ENCODE results near the gene PPIL6. TPM values are rescaled to one million over a fixed set of nuclear protein-coding genes. Genes with fewer than 3 reads are reported as not detected.

Gene PPIL6
- total RNA-seq, 1 donor from 2014 or later = 0.11 TPM

DNA sequence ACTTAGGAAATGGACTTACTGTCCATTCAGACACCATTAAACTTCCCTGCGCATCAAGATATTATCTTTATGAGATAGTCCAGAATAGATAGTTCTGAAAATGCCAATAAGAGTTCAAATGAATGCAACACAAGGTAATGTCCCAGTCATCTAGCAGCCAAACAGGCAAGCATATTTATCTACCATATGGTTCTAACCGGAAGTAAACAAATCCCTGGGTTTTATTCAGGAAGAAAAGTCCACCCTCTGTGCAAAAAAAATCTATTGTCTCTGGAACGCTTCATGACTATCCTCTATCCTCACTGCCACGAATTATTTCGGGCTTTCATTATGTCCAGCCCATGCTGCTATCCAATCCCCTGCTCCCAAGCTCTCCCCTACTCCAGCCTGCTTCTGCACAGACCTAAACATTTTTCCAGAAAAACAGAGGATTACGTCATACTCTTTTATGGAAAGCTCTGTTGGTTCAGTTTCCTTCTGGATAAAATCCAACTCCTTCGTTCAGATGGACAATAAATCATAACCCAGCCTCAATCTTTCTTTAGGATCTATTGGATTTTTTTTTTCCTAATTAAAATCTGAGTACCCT lies 11.4 kb downstream of the PPIL6 start:
- no peaks in the 10 kb centered on the region for H3K36me3 ChIP-seq
- intact Hi-C loops (cut with DNase I) = no loop called here
- H3K27me3 ChIP-seq = no peaks in the 10 kb centered on the region
- H3K4me1 ChIP-seq = peaks cover 0 to 3% of the 10 kb centered on the region in 2 donors
- DNase-seq (ENCODE audit: low spot score in 2 of 2) = no peak
- H3K27ac ChIP-seq = no peak overlapping the region
- TF ChIP-seq, protein P1, sequence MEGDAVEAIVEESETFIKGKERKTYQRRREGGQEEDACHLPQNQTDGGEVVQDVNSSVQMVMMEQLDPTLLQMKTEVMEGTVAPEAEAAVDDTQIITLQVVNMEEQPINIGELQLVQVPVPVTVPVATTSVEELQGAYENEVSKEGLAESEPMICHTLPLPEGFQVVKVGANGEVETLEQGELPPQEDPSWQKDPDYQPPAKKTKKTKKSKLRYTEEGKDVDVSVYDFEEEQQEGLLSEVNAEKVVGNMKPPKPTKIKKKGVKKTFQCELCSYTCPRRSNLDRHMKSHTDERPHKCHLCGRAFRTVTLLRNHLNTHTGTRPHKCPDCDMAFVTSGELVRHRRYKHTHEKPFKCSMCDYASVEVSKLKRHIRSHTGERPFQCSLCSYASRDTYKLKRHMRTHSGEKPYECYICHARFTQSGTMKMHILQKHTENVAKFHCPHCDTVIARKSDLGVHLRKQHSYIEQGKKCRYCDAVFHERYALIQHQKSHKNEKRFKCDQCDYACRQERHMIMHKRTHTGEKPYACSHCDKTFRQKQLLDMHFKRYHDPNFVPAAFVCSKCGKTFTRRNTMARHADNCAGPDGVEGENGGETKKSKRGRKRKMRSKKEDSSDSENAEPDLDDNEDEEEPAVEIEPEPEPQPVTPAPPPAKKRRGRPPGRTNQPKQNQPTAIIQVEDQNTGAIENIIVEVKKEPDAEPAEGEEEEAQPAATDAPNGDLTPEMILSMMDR (IDR thresholded peaks at IDR 0.05) = no peak
- H3K4me3 ChIP-seq = no peak overlapping the region
- H3K9me3 ChIP-seq = no peaks in the 10 kb centered on the region

DNA sequence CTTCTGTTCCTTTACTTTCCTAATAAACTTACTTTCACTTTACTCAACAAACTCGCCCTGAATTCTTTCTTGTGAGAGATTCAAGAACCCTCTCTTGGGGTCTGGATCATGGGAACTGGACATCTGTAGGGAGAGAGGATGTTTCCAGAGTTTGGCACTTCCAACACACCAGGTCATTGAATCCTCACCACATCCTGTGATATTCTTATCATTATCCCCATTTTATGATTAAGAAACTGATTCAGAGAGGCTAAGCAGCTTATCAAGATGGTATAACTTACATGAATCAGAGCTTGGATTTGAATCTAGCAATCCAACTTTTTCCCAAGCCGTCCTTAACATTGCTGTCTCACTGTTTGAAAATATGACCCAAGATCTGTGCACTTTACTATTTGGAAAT lies 15.5 kb downstream of the PPIL6 start:
- intact Hi-C loops (cut with DNase I) = no loop called here
- Histone ChIP-seq H3K27me3 (no peaks in the 10 kb centered on the region), H3K36me3 (no peaks in the 10 kb centered on the region), H3K27ac (no peak overlapping the region), H3K9me3 (no peaks in the 10 kb centered on the region), H3K4me1 (peaks cover 0 to 3% of the 10 kb centered on the region in 2 donors), H3K4me3 (no peak overlapping the region)
- DNase-seq (ENCODE audit: low spot score in 2 of 2) = no peak
- TF ChIP-seq, protein P1 (IDR thresholded peaks at IDR 0.05) = no peak

DNA sequence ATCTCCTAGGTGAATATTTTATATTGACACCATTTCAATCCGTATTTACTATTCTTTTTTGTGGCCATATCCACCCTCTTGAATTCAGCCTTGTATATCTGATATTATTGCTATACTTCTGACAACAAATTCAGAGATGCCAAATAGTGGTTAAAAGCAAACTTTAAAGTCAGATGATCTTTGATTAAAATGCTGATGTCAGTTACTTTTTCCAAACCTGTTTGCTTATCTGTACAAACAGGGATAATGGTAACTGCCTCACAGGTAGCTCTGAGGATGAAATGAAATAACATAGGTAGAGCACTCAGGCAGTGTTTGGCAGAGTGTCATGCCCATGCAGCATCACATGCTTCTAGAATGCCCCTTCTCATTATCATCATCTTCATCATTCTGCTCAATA lies 19.2 kb downstream of the PPIL6 start:
- H3K9me3 ChIP-seq = no peaks in the 10 kb centered on the region
- DNase-seq (ENCODE audit: low spot score in 2 of 2) = no peak
- no peak overlapping the region for H3K27ac ChIP-seq
- H3K27me3 ChIP-seq = no peaks in the 10 kb centered on the region
- no peak overlapping the region for H3K4me3 ChIP-seq
- H3K4me1 ChIP-seq = no peaks in the 10 kb centered on the region
- no peaks in the 10 kb centered on the region for H3K36me3 ChIP-seq
- intact Hi-C loops (cut with DNase I) = no loop called here
- TF ChIP-seq, protein P1 (IDR thresholded peaks at IDR 0.05) = no peak

DNA sequence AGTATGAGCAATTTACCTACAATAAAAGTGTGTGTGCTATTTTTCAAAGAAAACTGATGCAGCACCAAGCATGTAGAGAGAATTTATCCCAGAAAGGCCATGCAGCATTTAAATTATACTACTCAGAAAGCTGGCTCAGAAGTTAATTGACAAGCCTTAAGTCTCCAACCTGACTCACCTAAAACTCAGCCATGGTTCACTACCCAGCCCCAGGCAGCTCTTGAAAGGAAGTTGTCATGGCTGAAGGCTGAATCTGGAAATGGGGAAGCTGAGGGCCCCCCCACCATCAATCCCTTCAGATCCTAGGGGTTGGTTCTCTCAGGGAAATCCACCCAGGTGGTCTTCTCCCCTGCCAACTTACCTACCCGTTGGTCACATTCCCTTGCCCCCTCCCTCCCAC lies 19.7 kb downstream of the PPIL6 start:
- Histone ChIP-seq H3K9me3 (no peaks in the 10 kb centered on the region), H3K27ac (no peak overlapping the region), H3K36me3 (no peaks in the 10 kb centered on the region), H3K4me3 (no peak overlapping the region), H3K4me1 (no peaks in the 10 kb centered on the region), H3K27me3 (no peaks in the 10 kb centered on the region)
- intact Hi-C loops (cut with DNase I) = no loop called here
- no peak for DNase-seq (ENCODE audit: low spot score in 2 of 2)
- TF ChIP-seq, protein P1 (IDR thresholded peaks at IDR 0.05) = no peak

DNA sequence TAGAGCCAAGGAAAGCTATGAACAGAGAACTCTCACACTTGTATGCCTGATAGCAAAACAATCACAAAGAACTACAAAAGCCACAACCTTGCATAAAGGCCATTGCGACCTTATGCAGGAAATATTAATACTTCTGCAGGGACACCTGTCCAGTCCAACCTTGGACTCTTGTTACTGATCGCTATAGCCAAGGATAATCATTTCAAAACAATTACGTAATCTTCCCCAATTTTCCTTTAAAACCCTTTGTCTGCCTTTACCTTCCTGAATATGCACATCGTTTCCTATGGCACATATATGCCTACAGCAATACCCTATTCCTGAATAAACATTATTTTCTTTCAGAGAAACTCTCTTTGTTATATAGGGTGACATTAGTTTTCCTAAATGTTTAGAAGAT lies 22.8 kb downstream of the PPIL6 start:
- intact Hi-C loops (cut with DNase I) = no loop called here
- DNase-seq (ENCODE audit: low spot score in 2 of 2) = no peak
- Histone ChIP-seq H3K9me3 (no peaks in the 10 kb centered on the region), H3K36me3 (no peaks in the 10 kb centered on the region), H3K4me3 (no peak overlapping the region), H3K27me3 (no peaks in the 10 kb centered on the region), H3K4me1 (no peaks in the 10 kb centered on the region), H3K27ac (no peak overlapping the region)
- TF ChIP-seq, protein P1 (IDR thresholded peaks at IDR 0.05) = no peak

DNA sequence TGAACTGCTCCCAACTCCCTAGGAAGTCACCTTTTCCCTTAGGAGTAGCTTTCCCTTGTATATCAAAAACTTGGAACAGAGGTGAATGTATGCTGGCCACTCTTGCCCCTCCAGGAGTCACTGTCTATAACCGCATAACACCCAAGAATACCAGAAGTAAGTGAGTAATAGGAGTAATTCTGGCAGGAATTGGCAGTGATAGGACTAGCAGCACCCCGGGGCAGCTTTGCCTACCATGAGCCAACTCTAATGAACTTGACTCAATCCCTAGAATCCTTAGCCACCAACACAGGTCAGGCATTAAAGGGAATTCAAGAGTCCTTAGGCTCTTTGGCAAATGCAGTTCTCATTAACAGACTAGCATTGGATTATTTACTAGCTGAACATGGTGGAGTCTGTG lies 29.4 kb downstream of the PPIL6 start:
- Histone ChIP-seq H3K4me3 (no peak overlapping the region), H3K36me3 (no peaks in the 10 kb centered on the region), H3K4me1 (no peaks in the 10 kb centered on the region), H3K9me3 (no peaks in the 10 kb centered on the region), H3K27ac (no peak overlapping the region), H3K27me3 (no peaks in the 10 kb centered on the region)
- DNase-seq (ENCODE audit: low spot score in 2 of 2) = peak in 1 of 2 donors; percentile 8
- intact Hi-C loops (cut with DNase I) = no loop called here
- TF ChIP-seq, protein P1 (IDR thresholded peaks at IDR 0.05) = no peak

All from ascending aorta (tissue), 2 donors.